Immature natural killer cell (primary cell): Measurements from ENCODE around the gene KRTAP5-3. TPM values are rescaled to one million over a fixed set of nuclear protein-coding genes. Genes with fewer than 3 reads are reported as not detected.

Experiments
- DNase-seq, 3 donors: peaks; one replicate each; pipeline ENCODE4 v3.0.0; 2022; ENCODE audit warnings: mixed read lengths in 1 of 3
- H3K27ac Mint-ChIP-seq, 6 donors: one replicate each; pipeline ENCODE4 v1.8.0; 2020; ENCODE audit warnings: mixed read lengths in 6 of 6, mild to moderate bottlenecking in 5 of 6, inconsistent platforms in 4 of 6, moderate library complexity in 3 of 6
- H3K27me3 Mint-ChIP-seq, 3 donors: one replicate each; pipeline ENCODE4 v1.8.0; 2020 to 2021; ENCODE audit warnings: low read depth in 3 of 3, mild to moderate bottlenecking in 3 of 3, mixed read lengths in 3 of 3, moderate library complexity in 3 of 3, inconsistent platforms in 1 of 3
- H3K36me3 Mint-ChIP-seq, 3 donors: one replicate each; pipeline ENCODE4 v1.8.0; 2020; ENCODE audit warnings: mixed read lengths in 3 of 3, inconsistent platforms in 2 of 3, mild to moderate bottlenecking in 2 of 3
- H3K4me1 Mint-ChIP-seq, 2 donors: one replicate each; pipeline ENCODE4 v1.8.0; 2020; ENCODE audit warnings: inconsistent platforms in 2 of 2, mild to moderate bottlenecking in 2 of 2, mixed read lengths in 2 of 2, moderate library complexity in 1 of 2
- H3K4me3 Mint-ChIP-seq, 5 donors: one replicate each; pipeline ENCODE4 v1.8.0; 2020; ENCODE audit warnings: mild to moderate bottlenecking in 5 of 5, mixed read lengths in 5 of 5, inconsistent platforms in 3 of 5, moderate library complexity in 3 of 5
- H3K9me3 Mint-ChIP-seq, 6 donors: one replicate each; pipeline ENCODE4 v1.8.0; 2020; ENCODE audit warnings: mild to moderate bottlenecking in 6 of 6, mixed read lengths in 6 of 6, inconsistent platforms in 4 of 6, moderate library complexity in 3 of 6
- polyA plus RNA-seq, 3 donors: library from polyadenylated mRNA; unstranded; fragments of 300-500 nt; fragmentation: Illumina TruSeq; gene quantifications; one replicate each; pipeline ENCODE4 v1.2.3, GENCODE V29; 2021

The KRTAP5-3 gene
- polyA plus RNA-seq, 3 donors from 2014 or later, result not detected

- Mint-ChIP-seq H3K9me3 (no peaks in the 10 kb centered on the region), H3K4me3 (no peak overlapping the region), H3K27me3 (peaks cover 3 to 12% (median 6%) of the 10 kb centered on the region in 3 donors), H3K36me3 (no peaks in the 10 kb centered on the region), H3K4me1 (no peaks in the 10 kb centered on the region), H3K27ac (no peak overlapping the region)
- no peak for DNase-seq
Observed at GRCh38 chr11:1559111-1559951, 48.9 kb downstream of the KRTAP5-3 start.

DNA sequence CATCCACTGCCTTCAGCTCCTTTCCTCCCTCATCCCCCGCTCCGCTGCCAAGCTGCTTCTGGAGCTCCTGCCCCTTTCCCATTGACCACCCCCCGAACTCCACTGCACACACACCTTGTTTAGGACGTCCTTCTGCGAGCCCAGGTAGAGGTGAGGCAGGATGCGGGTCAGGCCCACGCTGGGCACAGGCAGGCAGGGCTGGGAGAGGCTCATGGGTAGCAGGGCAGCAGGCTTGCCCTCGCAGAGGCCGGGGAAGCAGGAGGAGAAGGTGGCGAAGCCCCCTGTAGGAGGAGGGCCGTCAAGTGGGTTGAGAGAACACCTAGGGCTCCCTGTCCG lies 49.5 kb downstream of the KRTAP5-3 start:
- DNase-seq, result no peak
- H3K4me1 Mint-ChIP-seq, result no peaks in the 10 kb centered on the region

GRCh38 chr11:1557904-1558774 lies 50.1 kb downstream of the KRTAP5-3 start:
- Mint-ChIP-seq H3K4me3 (no peak overlapping the region), H3K27ac (no peak overlapping the region), H3K9me3 (no peaks in the 10 kb centered on the region), H3K36me3 (no peaks in the 10 kb centered on the region), H3K27me3 (peaks cover 5 to 16% (median 6%) of the 10 kb centered on the region in 3 donors), H3K4me1 (no peaks in the 10 kb centered on the region)
- DNase-seq, result no peak

More for the DNA sequence above, 49.5 kb downstream of the KRTAP5-3 start:
- H3K27ac Mint-ChIP-seq, result no peak overlapping the region
- no peaks in the 10 kb centered on the region for H3K36me3 Mint-ChIP-seq
- H3K9me3 Mint-ChIP-seq, result no peaks in the 10 kb centered on the region
- H3K27me3 Mint-ChIP-seq, result peaks cover 5 to 15% (median 6%) of the 10 kb centered on the region in 3 donors
- no peak overlapping the region for H3K4me3 Mint-ChIP-seq

Other genes with a start within 250 kb of the KRTAP5-3 start
- gene BRSK2, start 218.5 kb downstream of the KRTAP5-3 start, polyA plus RNA-seq, result under 1 TPM in 1 of 3 donors, not detected in 2; 0.12 TPM
- gene MOB2, start 121.7 kb downstream of the KRTAP5-3 start, polyA plus RNA-seq, result 10 to 100 TPM; 43.7 to 70.9 (median 68.8) TPM
- gene DUSP8, start 36.2 kb downstream of the KRTAP5-3 start, polyA plus RNA-seq, result under 1 TPM in 1 of 3 donors, not detected in 2; 0.07 TPM
- not detected for gene KRTAP5-1, start 23.2 kb downstream of the KRTAP5-3 start, polyA plus RNA-seq
- not detected for gene KRTAP5-2, start 10.2 kb downstream of the KRTAP5-3 start, polyA plus RNA-seq
- gene KRTAP5-4, start 13.7 kb upstream of the KRTAP5-3 start, polyA plus RNA-seq, result not detected
- not detected for gene KRTAP5-5, start 21.3 kb upstream of the KRTAP5-3 start, polyA plus RNA-seq
- not detected for gene KRTAP5-6, start 88.7 kb upstream of the KRTAP5-3 start, polyA plus RNA-seq
- gene IFITM10, start 142.1 kb upstream of the KRTAP5-3 start, polyA plus RNA-seq, result under 1 TPM; 0.09 to 0.93 (median 0.39) TPM
- 100 to 1,000 TPM; 471 to 795 (median 488) TPM for gene CTSD, start 155.5 kb upstream of the KRTAP5-3 start, polyA plus RNA-seq
- gene SYT8, start 226.5 kb upstream of the KRTAP5-3 start, polyA plus RNA-seq, result not detected
- gene TNNI2, start 230.5 kb upstream of the KRTAP5-3 start, polyA plus RNA-seq, result 1 to 10 TPM in 1 of 3 donors, under 1 TPM in 1, not detected in 1; 0.54 to 2.0 TPM
- gene LSP1, start 244.6 kb upstream of the KRTAP5-3 start, polyA plus RNA-seq, result 100 to 1,000 TPM; 437 to 767 (median 593) TPM